GM19035 (cell line): ENCODE results near the gene ADGRG3.

Experiments used
- ATAC-seq: cut with Tn5 transposase; IDR thresholded peaks from one replicate; pipeline ENCODE4 v1.9.1; 2021; ENCODE audit not compliant: unreplicated experiment

ADGRG3 gene

DNA sequence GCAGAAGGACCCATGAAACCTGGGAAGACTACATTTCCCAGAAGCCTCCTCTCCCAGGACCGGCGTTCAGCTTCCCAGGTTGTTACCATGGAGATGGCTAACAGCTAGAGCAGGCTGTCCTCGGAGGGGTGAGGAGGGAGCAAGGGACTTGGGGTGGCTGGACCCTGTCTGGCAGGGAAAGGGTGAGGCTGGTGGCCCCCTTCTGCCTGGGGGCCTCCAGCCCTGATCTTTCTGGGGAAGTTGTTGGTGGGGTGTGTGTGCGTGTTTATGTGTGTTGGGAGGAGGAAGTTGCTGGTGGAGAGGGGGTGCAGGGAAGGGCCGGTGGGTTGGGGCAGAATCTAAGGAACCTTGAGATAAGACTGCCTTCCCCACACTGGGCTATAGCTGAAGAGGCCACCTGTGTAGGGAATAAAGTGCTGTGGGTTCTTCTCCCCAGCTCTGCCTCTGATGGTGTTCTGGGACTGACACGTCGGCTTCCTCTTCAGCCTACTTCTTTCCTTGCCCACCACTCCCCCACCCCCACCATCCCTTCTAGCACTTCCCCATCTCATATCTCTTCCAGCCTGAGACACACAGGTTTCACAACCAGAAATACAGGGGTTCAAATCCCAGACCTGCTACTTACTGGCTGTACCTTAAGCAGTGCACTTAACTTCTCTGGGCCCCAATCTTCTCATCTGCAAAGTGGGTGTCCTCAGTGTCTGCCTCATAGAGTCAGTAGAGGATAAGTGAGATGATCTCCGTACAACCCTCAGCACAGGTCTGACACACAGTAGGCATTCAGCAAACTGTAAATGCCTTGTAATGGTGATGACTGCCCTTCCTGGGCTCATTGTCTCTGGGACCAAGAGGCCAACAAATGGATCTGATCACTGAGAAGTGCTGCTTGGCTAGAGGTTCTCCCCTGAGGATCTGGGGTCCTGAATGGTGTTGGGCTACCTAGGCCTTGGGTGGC lies 26.9 kb downstream of the ADGRG3 start, which contains the start of gene DRC7:
Gene DRC7, plus strand, starts transcription at position 82 of the 955 bp plus-strand sequence. CDS start 3,144 bp downstream, outside the sequence.
- peak; percentile 55 for ATAC-seq

DNA sequence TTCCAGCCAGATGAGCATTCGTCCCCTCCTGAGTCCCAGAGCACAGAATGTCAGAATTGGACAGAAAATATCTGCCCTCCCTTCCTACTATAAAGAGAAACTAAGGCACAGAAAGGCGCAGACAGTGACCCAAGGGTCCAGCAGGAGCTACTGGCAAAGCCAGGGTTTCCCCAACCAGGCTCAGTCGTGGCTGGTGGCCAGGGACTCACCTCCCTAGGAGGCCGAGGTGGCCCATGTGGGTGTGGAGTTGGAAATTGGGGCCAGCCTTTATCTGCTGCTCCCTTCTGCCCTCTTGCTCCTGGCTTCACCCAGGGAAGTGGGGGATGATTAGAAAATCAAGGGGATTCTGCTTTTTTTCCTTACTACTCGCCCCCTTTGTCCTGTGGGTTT lies 27.6 kb downstream of the ADGRG3 start:
- no peak for ATAC-seq

DNA sequence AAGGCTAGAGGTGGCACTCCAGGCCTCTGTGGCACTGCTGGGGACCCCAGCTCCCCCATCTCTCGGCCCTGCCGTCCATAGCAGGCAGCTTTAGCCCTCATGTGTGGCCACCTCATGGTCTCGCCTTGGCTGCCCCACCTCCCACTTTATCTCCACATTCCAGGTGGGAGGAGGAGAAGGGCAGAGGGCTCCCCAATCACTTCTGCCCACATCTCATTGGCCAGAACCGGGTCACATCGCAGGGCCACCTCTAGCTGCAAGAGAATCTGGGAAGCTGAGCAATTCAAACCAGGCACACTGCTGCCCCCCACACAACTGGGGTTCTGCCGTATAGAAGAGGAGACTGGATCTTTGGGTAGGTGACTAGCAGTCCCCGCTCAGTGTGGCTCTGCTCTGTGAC lies 28.1 kb downstream of the ADGRG3 start:
- no peak for ATAC-seq

DNA sequence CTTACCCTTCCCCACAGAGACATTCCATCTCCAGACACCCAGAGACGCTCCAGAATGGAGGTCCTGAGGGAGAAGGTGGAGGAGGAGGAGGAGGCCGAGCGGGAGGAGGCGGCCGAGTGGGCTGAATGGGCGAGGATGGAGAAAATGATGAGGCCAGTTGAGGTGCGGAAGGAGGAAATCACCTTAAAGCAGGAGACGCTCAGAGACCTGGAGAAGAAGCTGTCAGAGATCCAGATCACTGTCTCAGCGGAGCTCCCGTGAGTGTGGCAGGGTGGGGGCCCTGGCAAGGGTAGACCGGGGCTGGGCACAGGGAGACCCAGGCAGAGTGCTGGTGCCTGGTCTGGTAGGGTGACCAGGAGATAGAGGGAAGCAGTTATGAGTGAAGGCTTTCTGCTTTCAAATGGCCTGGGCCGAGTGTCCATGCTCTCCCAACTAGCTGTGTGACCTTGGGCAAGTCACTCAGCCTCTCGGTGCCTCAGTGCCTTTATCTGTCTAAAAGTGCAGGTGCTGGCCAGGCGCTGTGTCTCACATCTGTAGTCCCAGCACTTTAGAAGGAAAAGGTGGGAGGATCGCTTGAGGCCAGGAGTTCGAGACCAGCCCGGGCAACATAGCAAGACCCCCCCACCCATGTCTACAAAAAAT lies 29.9 kb downstream of the ADGRG3 start:
- ATAC-seq = no peak

DNA sequence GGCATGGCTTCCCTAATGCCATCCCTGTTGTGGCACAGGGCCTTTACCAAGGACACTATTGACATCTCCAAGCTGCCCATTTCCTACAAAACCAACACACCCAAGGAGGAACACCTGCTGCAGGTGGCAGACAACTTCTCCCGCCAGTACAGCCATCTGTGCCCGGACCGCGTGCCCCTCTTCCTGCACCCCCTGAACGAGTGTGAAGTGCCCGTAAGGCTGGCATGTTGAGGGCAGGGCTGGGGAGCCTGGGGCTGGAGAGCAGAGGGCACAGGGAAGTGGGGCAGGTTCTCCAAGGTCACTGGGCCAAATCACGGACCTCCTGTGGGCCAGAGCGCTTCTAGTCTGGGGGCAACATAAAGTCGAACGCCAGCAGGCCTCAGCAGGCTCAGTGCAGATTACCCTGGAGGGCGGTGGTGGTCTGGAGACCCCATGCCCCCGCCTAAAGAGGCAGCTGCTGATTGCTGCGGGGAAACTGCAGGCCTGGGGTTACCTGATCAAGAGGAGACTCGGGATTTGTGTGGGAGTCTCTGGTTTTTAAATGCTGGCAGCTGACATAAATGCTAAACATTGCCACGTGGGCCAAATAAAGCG lies 30.8 kb downstream of the ADGRG3 start:
- no peak for ATAC-seq

DNA sequence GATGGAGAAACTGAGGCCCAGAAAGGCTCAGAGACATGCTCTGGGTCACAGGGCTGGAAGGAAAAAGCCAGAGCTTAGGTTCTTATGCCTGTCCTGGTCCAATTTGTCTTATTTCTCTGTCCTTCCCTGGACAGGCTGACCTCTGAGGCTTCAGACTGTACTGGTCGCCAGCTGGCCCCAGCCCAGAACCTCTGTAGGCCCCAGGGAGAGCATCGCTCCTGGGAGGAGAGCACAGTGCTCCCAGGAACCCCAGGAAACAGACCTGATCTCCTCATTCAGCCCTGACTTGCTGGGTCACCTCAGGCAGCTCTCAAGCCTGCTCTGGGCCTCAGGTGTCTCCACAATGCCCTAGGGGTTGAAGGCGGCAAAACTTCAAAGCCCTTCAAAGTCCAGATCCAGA lies 31.4 kb downstream of the ADGRG3 start:
- ATAC-seq = no peak

DNA sequence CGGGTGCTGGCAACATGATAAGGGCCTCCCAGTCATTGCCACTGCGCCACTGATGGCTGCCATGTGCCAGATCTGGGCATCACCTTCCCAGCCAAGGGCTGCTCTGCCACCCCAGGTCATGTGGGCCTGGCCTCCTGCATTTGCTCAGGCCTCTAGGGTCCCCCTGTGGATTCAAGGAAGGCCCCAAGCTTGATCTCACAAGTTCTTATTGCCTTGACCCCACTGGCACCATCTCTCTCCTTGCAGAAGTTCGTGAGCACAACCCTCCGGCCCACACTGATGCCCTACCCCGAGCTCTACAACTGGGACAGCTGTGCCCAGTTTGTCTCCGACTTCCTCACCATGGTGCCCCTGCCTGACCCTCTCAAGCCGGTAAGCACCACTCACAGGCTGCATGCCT lies 31.8 kb downstream of the ADGRG3 start:
- no peak for ATAC-seq

DNA sequence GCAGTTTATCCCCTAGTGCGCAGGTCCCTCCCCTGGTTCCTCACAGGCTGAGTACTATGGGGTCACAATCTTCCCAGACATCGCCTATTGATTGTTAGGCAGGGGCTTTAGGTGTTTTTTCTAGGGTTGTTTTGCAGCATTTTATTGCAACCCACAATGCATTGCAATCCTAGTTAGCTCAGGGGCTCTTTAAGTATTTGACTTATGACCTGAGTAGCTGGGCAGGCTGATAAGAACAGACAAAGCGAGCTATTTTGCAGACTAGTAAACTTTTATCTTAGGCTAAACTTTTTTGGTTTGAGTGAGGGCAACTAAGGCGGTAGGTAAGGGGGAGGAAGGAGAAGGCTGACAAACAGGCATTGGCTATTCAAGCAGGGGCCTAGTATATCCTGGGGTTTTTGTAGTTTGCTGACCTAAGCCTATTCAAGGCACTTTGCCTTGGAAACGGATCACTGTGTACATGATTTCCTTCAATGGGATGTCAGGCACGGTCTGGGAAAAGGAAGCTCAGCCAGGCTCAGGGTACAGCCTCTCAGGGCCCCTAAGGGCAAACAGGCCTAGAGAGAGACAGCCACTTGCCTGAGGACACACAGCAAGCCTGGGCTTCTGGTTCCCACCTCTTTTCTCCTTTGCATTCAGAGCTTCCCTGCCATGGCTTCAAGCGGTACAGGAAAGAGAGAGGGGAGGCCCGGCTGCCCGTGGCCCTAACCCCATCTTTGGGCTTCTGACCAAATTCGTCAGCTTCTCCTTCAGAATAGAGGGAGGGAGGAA lies 32.9 kb downstream of the ADGRG3 start:
- no peak for ATAC-seq

DNA sequence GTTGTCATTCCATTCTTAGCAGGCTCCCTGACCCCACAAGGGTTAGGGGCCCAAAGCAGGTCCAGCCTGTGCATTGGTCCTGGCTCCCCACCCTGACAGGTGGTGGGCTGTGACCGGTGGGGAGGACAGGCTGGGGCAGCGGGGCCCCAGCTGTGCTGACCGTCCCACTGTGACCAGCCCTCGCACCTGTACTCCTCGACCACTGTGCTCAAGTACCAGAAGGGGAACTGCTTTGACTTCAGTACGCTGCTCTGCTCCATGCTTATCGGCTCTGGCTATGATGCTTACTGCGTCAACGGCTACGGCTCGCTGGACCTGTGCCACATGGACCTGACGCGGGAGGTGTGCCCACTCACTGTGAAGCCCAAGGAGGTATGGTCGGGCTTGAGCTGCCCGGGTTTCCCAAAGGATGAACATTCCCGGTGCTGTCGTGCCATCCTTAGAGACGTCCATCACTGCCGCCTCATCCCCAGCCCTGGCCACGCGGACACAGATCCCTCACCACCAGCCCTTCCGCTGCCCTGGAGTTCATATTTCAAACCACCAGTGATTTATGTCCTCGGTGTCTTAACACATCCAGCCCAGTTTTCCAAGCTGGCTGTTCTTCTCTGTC lies 33.8 kb downstream of the ADGRG3 start:
- no peak for ATAC-seq

DNA sequence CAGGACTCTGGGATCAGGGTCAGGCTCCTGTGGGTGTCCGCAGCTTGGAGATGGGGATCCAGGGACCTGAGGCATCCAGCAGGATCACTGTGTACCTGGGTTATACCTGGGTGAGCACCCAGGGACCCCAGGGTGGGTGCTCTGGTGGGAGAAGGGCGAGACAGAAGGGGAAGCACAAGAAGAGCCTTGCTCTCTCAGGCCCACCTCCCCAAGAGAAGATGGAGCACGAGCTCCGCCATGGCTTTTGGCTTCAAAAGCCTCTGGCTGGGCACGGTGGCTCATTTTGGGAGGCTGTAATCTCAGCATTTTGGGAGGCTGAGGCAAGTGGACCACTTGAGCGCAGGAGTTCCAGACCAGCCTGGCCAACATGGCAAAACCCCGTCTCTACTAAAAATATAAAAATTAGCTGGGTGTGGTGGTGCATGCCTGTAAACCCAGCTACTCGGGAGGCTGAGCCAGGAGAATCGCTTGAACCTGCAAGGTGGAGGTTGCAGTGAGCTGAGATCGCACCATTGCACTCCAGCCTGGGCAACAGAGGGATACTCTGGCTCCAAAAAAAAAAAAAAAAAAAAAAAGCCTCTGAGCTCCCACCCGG lies 35.4 kb downstream of the ADGRG3 start:
- ATAC-seq = no peak

DNA sequence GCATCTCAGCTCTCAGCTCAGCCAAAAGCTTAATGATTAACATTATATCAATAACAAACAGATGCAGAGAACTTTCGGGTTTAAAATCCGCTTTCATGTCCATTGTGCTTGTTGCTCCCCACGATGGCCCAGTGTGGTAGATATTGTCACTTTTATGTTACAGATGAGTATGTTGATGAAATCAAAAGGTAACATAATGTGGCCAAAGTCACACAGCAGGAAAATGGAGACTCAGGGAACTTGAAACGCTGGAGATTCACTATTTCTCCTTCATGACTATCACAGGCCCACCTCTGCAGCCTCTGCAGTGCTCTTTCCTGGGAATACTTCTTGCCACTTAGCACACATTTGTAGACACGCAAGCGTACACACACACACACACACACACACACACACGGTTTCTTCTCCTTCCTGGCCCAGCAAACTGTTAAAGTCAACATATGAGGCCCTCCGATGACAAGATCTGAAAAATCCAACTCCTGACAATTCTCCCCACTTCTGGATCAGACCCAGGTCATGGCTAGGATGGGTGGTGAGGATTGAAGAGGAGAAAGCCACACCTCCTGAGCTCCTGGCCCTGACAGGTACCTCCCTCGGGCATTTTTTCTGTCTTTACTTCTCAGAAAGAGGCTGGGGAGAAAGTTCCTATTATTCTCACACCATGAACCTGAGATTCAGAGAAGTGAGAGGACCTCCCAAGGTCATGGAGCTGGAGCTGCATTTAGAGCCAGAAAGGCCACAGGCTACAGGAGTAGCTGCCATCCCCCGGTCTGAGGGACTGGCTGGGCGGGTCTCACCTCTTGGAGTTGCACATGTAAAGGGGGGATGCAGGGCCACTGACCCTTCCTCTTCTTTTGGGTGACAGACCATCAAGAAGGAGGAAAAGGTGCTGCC lies 36.2 kb downstream of the ADGRG3 start:
- no peak for ATAC-seq

DNA sequence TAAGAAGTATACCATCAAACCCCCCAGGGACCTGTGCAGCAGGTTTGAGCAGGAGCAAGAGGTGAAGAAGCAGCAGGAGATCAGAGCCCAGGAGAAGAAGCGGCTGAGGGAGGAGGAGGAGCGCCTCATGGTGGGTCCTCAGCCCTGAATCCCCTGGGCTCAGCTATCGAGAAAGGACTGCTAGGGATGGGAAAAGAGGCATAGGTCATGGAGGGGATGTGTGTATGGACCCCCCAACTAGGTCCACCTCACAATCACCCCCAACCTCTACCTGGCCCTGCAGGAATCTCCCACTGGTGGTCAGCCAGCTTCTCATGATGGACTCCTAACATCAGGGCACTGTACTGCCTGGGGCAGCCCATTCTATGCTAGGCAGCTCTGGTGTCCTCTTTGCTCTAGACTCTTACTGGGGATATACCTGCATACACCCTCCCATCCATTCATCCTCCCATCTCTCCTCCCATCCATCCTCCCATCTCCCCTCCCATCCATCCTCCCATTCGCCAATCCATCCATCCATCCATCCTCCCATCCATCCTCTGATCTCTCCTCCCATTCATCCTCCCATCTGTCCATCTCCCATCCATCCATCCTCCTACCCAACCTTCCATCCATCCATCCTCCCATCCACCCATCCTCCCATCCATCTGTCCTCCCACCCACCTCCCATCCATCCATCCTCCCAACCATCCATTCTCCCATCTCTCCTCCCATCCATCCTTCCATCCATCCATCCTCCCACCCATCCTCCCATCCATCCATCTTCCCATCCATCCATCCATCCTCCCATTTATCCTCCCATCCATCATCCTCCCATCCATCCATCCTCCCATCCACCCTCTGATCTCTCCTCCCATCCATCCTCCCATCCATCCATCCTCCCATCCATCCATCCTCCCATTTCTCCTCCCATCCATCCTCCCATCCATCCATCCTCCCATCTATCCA lies 37.1 kb downstream of the ADGRG3 start:
- no peak for ATAC-seq

DNA sequence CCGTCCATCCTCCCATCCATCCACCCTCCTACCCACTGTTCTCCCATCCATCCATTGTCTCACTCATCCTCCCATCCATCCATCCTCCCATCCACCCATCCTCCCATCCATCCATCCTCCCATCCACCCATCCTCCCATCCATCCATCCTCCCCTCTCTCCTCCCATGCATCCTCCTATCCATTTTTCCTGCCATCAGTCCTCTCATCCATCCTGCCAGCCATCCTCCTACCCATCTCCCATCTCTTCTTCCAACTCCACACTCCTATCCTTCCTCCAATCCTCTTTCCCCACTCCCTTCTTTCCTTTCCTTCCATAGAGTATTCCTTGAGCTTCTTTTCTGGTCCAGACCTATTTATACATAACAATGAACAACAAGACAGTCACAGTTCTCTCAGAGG lies 38.6 kb downstream of the ADGRG3 start:
- no peak for ATAC-seq

DNA sequence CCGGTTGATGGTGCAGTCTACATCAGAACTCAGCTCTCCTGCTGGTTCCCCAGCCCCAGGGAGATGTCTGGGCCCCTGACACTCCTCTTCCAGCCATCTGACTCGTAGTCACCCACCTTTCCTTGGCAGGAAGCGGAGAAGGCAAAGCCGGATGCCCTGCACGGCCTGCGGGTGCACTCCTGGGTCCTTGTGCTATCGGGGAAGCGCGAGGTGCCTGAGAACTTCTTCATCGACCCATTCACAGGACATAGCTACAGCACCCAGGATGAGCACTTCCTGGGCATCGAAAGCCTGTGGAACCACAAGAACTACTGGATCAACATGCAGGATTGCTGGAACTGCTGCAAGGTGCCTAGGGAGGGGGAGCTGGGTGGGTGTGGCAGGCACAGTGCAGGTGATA lies 39.2 kb downstream of the ADGRG3 start:
- no peak for ATAC-seq

DNA sequence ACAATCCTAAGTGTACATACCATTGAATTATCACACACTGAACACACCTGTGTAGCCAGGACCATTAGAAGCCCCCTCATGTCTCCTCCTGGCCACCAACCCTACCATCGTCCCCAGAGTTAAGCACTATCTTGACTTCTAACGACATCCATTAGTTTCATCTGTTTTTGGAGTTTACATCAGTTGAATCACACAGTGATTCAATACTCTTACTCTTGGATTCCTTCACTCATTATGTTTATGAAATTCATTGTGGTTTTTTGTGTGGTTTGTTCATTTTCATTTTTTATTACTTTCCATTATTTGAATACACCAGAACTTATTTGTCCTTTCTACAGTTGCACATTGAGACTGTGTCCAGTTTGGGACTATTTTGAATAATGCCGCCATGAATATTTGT lies 40.1 kb downstream of the ADGRG3 start:
- no peak for ATAC-seq

DNA sequence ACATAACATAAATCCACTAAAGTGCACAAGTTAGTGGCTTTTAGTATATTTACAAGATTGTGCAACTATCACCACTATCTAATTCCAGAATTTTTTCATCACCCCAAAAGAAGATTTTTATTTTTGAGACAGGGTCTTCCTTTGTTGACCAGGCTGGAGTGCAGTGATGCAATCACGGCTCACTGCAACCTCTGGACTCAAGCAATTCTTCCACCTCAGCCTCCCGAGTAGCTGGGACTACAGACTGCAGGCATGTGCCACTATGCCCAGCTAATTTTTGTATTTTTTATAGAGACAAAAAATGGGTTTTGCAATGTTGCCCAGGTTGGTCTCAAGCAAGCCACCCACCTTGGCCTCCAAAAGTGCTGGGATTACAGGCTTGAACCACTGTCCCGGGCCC lies 41.6 kb downstream of the ADGRG3 start:
- ATAC-seq = no peak

DNA sequence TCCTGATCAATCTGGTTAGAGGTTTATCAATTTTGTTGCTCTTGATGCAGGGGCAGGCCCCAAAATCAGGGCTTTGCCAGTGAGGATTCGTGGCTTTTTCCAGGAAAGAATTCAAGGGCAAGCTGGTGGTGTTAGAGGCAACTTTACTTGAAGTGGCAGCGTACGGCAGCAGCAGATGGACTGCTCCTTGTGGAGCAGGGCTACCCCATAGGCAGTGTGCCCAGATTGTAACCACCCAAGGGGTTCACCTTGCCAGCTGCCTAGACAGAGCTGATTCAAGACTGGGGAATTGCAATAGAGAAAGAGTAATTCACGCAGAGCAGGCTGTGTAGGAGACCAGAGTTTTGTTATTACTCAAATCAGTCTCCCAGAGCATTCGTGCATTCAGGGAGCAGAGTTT lies 43.2 kb downstream of the ADGRG3 start:
- ATAC-seq = no peak

DNA sequence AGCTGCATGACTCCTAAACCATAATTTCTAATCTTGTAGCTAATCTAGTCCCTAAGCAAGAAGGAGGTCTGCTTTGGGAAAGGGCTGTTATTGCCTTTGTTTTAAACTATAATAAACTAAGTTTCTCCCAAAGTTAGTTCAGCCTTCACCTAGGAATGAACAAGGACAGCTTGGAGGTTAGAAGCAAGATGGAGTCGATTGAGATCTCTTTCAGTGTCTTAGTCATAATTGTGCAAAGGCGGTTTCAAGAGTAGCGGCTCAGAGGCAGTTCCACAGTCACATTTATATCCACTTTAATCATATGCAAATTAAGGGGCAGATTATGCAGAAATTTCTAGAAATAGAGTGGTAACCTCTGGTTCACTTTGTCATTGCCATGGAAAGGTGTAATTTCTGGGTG lies 43.9 kb downstream of the ADGRG3 start:
- no peak for ATAC-seq
